OCI-LY1 (cell line): Measurements from ENCODE around the gene HSDL1.

Source experiments
- EZH2 ChIP-seq: fragments of 200-600 bp; sonication (generic), shearing (Covaris generic); IDR thresholded peaks from 2 replicates; pipeline ENCODE4 v1.8.0; 2017; ENCODE audit warnings: borderline replicate concordance, mixed run types, mild to moderate bottlenecking, antibody characterized with exemption, low read length, moderate library complexity, mixed read lengths
- TF ChIP-seq, protein P1 (sequence below): fragments of 200-600 bp; sonication (generic), shearing (Covaris generic); IDR thresholded peaks from 2 replicates; pipeline ENCODE4 v1.5.1; 2017; ENCODE audit warnings: mild to moderate bottlenecking, antibody characterized with exemption, low read length, moderate library complexity, mixed read lengths

DNA sequence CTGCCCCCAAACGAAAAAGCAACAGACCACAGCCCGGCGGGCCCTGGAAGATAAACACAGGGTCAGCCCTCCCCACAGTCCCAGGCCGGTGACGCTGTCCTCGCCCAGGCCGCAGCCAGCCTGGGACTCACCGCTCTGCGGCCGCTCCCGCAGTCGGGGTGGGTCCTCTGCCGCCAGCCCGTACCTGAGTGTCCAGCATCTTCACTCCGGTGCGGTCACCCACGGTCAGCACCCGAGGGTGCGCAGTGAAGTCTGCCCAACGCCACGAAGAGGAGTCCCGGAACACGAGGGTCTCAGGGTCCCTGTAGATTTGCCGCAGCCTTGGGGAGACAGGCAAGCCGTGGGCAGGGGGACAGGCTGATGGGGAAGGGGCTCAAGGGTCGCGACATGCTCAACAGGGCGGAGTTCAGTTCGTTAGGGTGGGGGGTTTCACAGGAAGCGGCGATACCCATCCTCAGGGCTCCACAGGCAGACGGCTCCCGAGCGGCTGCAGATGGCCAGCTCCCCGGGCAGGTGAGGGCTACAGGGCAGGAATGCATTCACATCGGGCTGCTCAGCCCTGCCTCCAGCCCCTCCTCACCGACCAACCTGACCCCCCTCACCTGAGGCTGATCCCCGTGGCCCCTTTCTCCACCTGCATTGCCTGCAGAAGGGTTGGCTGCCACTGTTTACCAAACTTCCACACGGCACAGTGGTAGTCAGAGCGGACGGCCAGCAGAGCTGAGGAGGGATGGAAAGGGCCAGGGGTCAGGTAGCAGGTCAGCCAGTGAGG, 36.4 kb upstream of the HSDL1 start:
- TF ChIP-seq, protein P1, sequence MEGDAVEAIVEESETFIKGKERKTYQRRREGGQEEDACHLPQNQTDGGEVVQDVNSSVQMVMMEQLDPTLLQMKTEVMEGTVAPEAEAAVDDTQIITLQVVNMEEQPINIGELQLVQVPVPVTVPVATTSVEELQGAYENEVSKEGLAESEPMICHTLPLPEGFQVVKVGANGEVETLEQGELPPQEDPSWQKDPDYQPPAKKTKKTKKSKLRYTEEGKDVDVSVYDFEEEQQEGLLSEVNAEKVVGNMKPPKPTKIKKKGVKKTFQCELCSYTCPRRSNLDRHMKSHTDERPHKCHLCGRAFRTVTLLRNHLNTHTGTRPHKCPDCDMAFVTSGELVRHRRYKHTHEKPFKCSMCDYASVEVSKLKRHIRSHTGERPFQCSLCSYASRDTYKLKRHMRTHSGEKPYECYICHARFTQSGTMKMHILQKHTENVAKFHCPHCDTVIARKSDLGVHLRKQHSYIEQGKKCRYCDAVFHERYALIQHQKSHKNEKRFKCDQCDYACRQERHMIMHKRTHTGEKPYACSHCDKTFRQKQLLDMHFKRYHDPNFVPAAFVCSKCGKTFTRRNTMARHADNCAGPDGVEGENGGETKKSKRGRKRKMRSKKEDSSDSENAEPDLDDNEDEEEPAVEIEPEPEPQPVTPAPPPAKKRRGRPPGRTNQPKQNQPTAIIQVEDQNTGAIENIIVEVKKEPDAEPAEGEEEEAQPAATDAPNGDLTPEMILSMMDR: no peak
- no peak for TF ChIP-seq EZH2
